ENCODE results near the gene LYRM7.
"Not testable (repeated sequence)": the region's sequence is repeated elsewhere in the genome, so short reads cannot be mapped to it uniquely, and the experiment has no call there.

The LYRM7 gene

DNA sequence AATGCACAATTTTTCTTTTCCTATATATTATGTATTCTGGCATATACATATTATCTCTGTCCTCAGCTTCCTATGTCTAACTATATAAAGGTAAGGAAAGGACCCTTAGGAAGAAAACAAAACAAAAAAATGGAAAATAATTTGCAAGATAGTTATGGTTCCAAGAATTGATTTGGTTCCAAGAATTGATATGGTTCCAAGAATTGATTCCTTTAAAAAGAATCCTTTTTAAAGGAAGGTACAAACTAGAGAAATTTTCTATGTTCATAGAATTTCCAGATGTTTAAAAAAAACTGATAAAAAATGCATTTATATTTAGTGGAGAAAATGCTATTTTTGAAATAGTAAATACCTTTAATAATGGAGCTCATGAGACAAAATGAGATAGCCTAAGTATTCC lies 12.1 kb downstream of the LYRM7 start:
- DNase-seq: no peak

DNA sequence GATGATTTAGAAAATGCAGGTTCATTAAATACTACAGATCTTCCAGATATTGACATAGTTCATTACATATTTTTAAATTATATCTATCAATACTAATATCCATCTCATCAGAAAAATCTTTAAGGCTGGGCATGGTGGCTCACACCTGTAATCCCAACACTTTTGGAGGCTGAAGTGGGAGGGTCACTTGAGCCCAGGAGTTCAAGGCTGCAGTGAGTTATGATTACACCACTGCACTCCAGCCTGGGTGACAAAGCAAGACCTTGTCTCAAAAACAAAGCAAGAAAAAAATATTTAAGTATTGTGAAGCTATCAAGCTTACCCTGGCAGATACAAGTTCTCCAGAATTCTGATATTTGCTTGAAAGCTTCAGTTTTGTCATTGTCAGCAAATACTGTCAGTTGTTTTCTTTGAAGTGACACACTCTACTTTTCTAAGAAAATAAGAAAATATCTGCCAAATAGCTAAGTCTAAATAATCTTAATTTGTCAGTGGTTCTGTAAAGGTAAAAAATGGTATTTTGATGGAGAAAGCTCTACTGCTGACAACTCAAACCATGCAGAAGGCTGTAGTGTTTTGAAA lies 14.9 kb downstream of the LYRM7 start:
- DNase-seq: no peak

DNA sequence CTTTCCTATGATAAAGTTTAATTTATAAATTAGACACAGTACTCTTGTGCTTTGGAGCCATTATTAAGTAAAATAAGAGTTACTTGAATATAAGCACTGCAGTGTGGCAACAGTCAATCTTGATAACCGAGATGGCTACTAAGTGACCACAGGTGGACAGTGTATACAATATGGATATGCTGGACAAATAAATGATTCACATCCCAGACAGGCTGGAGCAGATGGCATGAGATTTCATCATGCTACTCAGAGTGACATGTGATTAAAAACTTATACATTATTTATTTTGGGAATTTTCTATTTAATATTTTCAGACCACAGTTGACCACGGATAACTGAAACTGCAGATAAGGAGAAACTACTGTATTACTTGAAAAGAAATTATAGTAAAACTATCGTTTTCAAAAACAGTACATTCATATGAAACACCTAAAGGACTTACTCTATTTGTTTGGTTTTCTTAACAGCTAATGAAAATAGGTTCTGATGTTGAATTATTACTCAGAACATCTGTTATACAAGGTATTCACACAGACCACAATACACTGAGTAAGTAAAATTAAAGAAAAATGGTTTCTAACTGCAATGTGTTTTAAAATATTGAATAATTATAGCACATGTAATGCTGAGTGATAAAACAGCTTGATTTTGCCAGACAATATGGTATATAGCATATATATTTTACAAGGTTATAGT lies 16.0 kb downstream of the LYRM7 start:
- no peak for DNase-seq

DNA sequence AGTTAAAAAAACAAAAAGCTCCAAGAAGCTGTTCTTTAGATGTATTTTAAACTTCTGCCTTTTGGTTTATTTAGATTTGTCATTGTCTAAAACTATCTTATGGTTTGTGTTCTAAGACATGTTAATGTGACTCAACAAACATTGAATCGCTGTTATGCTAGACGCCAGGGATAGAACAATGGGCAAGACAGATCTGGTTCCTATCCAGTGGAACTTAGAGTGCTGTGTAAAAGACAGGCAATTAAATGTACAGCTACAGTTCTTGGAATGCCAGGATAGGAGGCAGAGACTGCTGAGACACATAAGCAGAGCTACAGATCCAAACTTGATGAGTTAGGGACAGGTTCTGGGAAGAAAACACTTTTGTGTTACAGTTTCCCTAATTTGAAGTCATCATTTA lies 22.4 kb downstream of the LYRM7 start:
- DNase-seq: no peak

DNA sequence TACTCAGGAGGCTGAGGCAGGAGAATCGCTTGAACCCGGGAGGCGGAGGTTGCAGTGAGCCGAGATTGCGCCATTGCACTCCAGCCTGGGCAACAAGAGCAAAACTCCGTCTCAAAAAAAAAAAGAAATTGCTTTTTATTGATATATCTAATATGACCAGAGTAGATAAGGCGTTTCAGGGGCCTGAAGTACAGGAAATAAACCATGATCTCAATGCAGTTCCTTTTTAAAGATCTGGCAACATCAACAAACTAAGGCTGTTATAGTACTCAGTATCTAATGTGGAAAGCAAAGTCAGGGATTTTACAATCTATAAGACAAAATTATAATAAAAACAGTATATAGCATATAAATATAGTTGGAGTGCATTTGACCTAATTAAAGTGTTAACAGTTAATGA lies 23.2 kb downstream of the LYRM7 start:
- not testable (repeated sequence) for DNase-seq

DNA sequence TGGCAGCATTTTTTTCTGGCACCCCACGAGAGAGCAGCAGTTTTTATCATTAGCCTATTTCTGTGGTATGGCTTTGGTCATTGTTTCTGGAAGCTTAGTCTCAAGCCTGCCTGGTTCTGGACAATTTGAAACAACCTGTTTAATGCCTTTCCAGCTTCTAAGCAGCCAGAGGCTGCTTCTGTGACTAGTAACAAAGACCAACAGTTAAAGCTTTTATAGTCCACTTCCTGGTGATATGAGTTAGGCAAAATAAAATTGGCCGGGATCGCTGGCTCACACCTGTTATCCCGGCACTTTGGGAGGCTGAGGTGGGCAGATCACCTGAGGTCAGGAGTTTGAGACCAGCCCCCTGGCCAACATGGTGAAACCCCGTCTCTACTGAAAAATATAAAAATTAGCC lies 24.0 kb downstream of the LYRM7 start:
- no peak for DNase-seq

DNA sequence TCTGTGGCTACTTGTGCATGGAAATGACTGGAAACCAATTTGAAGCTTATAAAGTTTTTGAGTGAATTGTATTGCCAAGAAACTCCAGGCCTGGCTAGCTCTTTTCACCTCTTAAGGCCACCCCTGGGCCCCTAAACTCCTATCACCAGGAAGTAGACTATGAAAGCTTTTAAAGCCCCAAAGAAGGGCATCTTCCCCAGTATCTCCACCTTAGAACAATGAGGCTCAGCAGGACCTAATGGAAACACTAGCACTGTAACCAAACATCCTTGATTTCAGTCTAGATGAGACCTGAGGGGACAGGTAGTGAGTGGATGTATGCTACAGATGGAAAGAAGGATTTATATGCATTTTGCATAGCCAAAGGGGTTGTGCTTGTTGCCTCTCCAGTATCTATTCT lies 25.0 kb downstream of the LYRM7 start:
- no peak for DNase-seq

DNA sequence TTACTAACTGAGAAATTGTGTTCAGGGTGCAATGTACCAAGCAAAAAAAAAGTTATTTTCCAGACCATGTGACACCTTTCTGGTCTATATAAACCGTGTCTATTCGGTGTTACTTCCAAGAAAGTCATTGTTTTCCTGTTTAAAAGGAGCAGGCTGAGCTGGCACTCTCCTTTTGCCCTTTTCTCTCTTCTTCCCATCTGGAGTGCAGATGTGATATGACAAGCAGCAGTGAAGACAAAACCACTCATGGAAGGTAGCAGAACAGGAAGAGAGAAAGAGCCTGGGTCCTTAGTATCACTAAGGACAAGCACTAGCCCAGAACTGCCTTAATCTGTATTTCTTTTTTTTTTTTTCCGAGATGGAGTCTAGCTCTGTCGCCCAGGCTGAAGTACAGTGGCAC lies 25.6 kb downstream of the LYRM7 start:
- no peak for DNase-seq

DNA sequence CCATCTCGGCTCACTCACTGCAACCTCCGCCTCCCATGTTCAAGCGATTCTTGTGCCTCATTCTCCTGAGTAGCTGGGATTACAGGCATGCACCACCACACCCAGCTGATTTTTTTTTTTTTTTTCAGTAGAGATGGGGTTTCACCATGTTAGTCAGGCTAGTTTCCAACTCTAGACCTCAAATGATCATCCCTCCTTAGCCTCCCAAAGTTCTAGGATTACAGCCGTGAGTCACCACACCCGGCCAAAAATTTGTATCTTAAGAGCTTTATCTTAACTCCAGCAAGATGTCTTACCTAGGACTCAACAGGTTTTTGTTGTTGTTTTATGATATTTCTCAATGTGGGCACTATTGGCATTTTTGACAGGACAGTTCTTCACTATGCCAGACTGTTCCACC lies 27.9 kb downstream of the LYRM7 start:
- no peak for DNase-seq

DNA sequence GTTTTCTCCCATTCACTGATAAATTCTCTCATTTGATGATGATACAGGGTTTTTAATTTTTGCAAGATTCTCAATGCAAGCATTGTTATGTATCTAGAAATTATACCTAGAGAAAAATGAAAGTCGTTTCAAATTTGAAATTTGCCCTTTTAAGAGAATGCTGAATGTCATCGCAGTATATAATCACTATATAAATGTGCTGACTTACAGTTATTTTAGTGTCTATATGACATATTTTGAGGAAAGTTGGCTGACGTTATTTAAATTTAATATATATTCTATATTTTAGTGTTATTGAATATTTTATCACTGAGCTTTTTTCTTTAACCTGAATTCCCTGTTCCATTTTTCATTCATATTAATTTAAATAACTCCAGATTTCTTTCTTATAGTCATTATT lies 29.8 kb downstream of the LYRM7 start:
- no peak for DNase-seq

DNA sequence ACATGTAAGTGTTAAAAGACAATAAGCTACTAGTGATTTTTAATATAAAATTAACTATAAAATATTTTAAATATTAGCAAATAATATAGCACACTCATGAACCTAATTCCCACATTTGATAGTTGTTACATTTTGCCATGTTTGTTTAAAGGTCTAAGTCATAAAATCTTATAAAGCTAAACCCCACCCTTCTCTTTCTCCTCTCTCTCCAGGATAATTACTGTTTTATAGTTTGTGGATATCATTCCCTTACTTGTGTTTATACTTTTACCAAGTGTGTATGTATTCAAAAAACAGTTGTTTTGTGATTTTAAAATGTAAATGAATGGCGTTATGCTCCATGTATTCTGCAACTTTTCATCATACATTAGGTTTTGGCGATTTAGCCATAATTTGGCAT lies 34.2 kb downstream of the LYRM7 start:
- no peak for DNase-seq

DNA sequence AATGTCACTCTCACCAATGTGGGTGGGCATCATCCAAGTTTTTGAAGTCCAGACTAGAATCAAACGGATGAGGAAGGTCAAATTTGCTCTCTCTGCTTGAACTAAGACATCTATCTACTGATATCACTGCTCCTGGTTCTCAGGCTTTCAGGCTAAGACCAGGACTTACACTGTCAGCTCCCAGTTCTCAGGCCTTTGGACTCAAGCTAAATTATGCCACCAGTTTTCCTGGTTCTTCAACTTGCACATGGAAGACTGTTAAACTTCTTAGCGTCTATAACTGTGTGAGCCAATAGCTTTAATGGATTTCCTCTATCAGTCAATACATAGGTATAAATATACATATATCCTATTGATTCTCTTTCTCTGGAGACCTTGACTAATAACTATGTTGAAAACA lies 35.3 kb downstream of the LYRM7 start:
- DNase-seq: no peak

DNA sequence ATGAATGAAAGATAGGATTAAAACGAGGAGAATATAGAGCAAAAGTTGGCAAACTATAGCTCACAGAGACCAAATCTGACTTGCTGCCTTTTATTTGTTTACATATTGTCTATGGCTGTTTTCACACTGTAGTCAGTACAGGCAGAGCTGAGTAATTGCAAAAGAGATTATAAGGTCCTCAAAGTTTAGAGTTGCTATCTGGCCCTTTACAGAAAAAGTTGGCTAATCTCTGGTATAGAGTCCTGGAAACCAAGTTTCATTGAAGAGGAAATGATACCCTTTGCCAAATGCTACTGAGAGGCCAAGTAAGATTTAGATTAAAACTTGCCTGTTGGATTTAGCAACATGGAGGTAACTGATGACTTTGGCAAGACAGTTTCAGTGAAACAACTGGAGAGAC lies 36.0 kb downstream of the LYRM7 start:
- no peak for DNase-seq

DNA sequence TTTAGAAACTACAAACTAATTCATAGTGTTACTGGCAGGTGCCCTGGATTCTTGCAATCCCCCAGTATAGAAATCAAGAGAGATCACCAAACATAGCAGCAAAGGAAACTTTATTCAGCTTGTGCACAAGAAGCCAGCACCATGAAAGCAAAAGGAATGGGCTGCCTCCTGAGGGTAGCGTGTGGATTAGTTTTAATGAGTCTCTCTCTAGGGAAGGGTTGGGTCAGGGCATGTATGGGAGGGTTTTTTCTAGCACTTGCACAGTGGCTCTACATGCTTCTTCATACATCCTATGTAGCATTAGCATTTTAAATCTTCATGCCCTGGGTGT lies 38.4 kb downstream of the LYRM7 start:
- DNase-seq: no peak

DNA sequence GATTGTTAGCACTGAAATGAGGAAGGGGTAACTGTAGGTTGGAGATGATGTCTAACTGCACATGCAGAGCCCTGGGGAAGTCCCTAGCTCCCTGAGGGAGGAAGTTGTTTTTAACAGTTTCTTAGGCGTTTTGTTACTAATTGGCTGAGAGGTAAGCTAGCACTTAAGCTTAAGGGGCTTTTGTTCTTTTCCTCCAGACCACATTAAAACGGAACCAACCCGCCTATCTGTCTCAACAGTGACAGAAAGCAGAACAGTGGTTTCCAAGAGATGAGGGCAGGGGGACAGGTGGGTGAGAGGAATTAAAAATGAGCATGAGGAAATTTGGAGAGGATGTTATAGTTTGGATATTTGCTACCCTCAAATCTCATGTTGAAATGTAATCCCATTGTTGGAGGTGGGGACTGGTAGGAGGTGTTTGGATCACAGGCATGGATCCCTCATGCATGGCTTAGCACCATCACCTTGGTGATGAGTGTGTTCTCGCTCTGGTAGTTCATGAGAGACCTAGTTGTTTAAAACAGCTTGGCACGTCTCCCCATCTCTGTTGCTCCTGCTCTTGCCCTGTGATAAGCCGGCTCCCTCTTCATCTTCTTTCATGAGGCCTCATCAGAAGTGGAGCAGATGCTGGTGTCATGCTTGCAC lies 38.9 kb downstream of the LYRM7 start:
- no peak for DNase-seq

DNA sequence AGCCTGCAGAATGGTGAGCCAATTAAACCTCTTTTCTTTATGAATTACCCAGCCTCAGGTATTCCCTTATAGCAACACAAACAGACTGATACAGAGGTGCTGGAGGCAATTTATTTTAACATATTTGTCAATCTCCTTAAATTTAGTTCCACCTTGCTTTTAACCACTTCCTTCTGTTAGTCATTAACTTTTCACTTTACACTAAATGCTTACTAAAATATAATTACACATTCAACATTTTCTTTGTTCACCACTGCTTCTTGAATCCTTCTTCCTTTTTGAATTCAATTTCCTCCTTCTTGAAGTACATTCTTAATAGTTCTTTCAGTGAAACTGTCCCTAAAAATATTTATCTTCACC lies 39.4 kb downstream of the LYRM7 start:
- DNase-seq: no peak

DNA sequence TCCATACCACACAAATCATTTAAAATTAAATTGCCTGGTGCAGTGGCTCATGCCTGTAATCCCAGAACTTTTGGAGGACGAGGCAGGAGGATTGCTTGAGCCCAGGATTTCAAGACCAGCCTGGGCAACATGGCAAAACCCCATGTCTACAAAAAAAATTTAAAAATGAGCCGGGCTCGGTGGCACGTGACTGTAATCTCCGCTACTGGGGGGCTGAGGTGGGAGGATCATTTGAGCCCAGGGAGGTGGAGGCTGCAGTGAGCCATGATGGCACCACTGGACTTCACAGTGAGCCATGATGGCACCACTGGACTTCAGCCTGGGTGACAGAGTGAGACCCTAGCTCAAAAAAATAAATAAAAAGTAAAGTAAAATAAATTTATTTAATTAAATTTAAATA lies 40.9 kb downstream of the LYRM7 start:
- DNase-seq: no peak

DNA sequence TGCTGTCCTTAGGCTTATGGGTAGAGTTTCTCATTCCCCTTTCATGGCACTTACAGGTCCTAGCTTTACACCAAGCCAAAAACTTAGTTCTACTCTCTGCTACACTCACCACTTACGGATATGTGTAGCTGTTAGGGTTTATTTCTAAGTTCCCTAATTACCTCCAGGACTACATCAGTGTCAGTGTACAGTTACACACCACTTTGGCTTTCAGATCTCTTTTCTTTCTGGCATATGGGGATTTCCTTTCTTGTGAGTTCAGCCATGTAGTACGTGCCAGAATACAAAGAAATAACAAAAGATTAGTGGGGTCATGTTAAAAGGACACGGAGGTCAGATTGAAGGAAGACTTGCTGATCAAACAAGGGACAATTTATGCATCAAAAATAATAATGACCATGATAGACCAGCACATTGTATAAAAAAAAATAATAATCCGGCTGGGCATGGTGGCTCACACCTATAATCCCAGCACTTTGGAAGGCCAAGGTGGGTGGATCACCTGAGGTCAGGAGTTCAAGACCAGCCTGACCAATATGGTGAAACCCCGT lies 41.8 kb downstream of the LYRM7 start:
- no peak for DNase-seq

DNA sequence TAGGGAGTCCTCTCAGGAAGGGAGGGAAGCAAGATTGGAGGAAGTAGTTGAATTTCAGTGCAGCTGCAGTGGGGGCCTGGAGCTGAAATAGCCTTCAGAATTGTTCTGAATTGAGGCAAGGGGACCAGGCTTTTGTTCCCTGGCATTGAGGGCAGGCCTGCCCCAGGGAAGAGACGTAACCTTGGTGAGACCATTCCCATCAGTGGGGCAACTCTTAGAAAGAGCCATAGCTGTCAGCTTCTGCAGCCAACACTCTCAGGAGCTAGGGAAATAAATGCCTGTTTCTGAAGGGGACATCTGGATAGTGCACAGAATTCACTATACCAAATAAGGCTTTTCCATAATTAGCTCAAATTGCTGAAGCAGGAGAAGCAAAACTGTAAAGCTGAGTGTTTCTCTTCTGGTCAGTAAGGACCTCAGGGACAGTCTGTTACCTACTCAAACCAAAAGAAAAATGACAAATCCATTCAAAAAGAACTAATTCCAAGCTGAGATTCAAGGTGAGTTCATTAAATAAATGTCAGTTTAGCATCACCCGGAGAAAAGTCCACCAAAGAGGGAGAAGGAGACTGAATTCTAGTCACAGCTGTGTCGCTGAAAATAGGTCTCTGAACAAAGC lies 44.0 kb downstream of the LYRM7 start:
- DNase-seq: no peak

DNA sequence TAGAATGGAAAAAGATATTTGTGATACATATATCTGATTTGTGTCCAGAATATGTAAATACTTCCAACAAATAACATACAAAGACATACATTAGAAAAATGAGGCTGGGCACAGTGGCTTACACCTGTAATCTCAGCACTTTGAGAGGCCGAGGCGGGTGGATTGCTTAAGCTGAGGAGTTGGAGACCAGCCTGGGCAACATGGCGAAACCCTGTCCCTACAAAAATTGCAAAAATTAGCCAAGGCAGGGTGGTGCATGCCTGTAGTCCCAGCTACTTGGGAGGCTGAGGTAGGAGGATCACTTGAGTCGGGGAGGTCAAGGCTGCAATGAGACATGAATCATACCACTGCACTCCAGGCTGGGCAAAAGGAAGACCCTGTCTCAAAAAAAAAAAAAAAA lies 47.0 kb downstream of the LYRM7 start:
- no peak for DNase-seq

DNA sequence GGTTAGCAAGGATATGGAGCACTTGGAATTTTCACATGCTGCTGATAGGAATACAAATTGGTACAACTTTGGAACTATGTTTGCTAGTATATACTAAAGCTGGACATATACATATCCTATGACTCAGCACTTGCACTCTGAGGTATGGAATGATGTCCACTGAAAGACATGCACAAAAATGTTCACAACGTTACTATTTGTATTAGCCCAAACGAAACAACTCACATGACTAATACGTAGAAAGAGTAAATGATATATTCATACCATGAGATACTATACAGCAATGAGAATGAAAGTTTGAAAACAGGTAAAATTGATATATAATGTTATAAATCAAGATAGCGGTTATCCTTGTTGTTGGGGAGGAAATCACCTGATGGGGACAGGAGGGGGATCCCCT lies 47.6 kb downstream of the LYRM7 start:
- no peak for DNase-seq

DNA sequence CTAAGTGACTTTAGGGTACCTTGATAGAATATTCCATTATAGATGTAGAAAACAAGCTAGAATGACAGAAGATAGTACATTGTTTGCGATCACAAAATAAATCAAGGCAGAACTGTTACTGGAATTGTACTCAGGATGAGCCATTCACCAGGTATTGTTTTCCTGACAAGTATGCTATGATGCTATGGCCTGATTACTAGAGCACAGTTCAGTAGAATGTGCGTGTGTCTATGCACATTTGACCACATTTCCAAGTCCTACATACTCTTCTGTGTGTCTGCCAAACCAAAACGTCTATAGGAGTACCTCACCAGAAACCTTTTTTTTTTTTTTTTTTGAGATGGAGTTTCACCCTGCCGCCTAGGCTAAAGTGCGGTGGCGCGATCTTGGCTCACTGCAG lies 49.8 kb downstream of the LYRM7 start:
- DNase-seq: no peak

DNA sequence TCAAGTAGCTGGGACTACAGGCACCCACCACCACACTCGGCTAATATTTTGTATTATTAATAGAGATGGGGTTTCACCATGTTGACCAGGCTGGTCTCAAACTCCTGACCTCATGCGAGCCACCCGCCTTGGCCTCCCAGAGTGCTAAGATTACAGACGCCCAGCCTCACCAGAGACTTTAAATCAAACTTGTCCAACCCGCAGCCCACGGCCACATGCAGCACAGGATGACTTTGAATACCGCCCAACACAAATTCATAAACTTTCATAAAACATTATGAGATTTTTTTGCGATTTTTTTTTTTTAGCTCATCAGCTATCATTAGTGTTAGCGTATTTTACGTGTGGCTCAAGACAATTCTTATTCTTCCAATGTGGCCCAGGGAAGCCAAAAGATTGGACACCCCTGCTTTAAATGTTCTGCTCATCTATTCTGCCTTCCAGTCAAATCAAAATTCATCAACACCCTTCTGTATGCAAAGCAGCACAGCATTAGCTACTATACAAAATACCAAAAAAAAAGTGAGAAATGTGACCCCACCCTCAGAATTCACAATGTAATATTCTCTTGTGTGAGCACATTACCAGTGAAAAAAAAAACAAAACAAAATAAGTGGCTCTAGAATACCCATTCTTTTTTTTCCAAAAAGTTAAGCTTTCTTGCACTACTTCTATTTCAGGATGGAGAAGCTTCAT lies 50.4 kb downstream of the LYRM7 start:
- DNase-seq: no peak

DNA sequence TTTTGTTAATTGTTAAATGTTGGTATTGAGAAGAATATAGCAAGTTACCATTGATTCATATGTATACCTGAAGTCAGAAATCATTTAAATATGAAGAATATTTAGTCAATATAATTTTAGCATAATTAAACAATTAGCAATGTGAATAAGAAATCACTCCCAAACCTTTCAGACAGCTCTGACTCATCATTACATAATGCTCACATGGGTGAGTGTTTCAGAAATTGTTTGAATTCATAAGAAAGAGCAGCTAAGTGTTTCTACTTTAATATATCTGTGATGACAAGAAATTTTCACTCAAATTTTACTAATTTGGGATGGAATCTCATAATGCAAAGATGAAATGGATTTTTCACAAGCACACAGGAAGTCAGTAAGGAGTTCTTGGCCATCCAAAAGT lies 51.1 kb downstream of the LYRM7 start:
- no peak for DNase-seq

All from NCI-H2081 (cell line).